Naive thymus-derived CD8-positive, alpha-beta T cell (primary cell): Measurements from ENCODE around the gene JAKMIP1. TPM values are rescaled to one million over a fixed set of nuclear protein-coding genes. Genes with fewer than 3 reads are reported as not detected.
A peak's percentile ranks its signal among the peaks of the same experiment; 100 is the strongest.
"Not testable (repeated sequence)": the region's sequence is repeated elsewhere in the genome, so short reads cannot be mapped to it uniquely, and the experiment has no call there.

Experiments
- ATAC-seq, 2 donors: fragments of 150-1000 bp; cut with Tn5 transposase in 1 of 2; sonication (Bioruptor Pico), chemical (Tn5 transposase) in 1 of 2; 1 replicate in 1 of 2; 2 replicates in 1 of 2; pipeline ENCODE4 v1.10.0; 2021; ENCODE audit warnings: mild to moderate bottlenecking in 2 of 2, moderate library complexity in 2 of 2
- POLR2A ChIA-PET: fragments of 350-600 bp; sonication (Branson Sonifier 250); formaldehyde crosslinking; loops from one replicate; lab custom pipeline; 2021; ENCODE audit warnings: antibody characterized with exemption; lab: Charles Lee
- DNase-seq, 10 donors: peaks; one replicate each; pipeline versions ENCODE4 v3.0.0 to v3.0.0-alpha.2; 2020 to 2022
- H3K27ac Mint-ChIP-seq, 10 donors: one replicate each; pipeline ENCODE4 v1.8.0; 2020 to 2022; ENCODE audit warnings: mild to moderate bottlenecking in 10 of 10, mixed read lengths in 10 of 10, moderate library complexity in 4 of 10, inconsistent platforms in 1 of 10
- H3K27me3 Mint-ChIP-seq, 5 donors: one replicate each; pipeline ENCODE4 v1.8.0; 2021 to 2022; ENCODE audit warnings: mixed read lengths in 5 of 5
- H3K36me3 Mint-ChIP-seq, 3 donors: one replicate each; pipeline ENCODE4 v1.8.0; 2020 to 2022; ENCODE audit warnings: mixed read lengths in 3 of 3, mild to moderate bottlenecking in 2 of 3, inconsistent platforms in 1 of 3
- H3K4me1 Mint-ChIP-seq, 4 donors: one replicate each; pipeline ENCODE4 v1.8.0; 2021 to 2022; ENCODE audit warnings: mixed read lengths in 4 of 4
- H3K4me3 Mint-ChIP-seq, 10 donors: one replicate each; pipeline ENCODE4 v1.8.0; 2020 to 2022; ENCODE audit warnings: mild to moderate bottlenecking in 10 of 10, mixed read lengths in 10 of 10, moderate library complexity in 6 of 10, inconsistent platforms in 1 of 10
- H3K9me3 Mint-ChIP-seq, 9 donors: one replicate each; pipeline ENCODE4 v1.8.0; 2020 to 2022; ENCODE audit warnings: mixed read lengths in 9 of 9, mild to moderate bottlenecking in 3 of 9, inconsistent platforms in 1 of 9, moderate library complexity in 1 of 9
- polyA plus RNA-seq, 3 donors: library from polyadenylated mRNA; unstranded; fragments of 300-500 nt; fragmentation: Illumina TruSeq; gene quantifications; one replicate each; pipeline ENCODE4 v1.2.3, GENCODE V29; 2021
- total RNA-seq, 8 experiments: library from RNA in 2 of 8; stranded (reverse) in 2 of 8; gene quantifications; one replicate each; pipeline ENCODE4 v1.2.3 and lab custom pipeline; 2021 to 2026

JAKMIP1 gene
- total and polyA plus RNA-seq, 5 experiments from 2014 or later, result 0.15 to 9.6 (median 0.53) TPM; not detected in 1

- ATAC-seq (no peak), DNase-seq (no peak)
- Mint-ChIP-seq H3K9me3 (peaks cover 0 to 1% (median 0%) of the 10 kb centered on the region in 9 donors), H3K36me3 (peaks cover 0 to 4% (median 0%) of the 10 kb centered on the region in 3 donors), H3K27me3 (peaks cover 14 to 38% (median 29%) of the 10 kb centered on the region in 5 donors), H3K4me3 (no peak overlapping the region), H3K27ac (no peak overlapping the region), H3K4me1 (peaks cover 0 to 2% (median 0%) of the 10 kb centered on the region in 4 donors)
- POLR2A ChIA-PET, result no interaction called here
Observed at GRCh38 chr4:6005175-6005574, 195.2 kb downstream of the JAKMIP1 start.

- H3K27me3 Mint-ChIP-seq, result peaks cover 9 to 34% (median 20%) of the 10 kb centered on the region in 5 donors
- H3K9me3 Mint-ChIP-seq, H3K27ac Mint-ChIP-seq, H3K36me3 Mint-ChIP-seq, DNase-seq, ATAC-seq, H3K4me1 Mint-ChIP-seq, H3K4me3 Mint-ChIP-seq, POLR2A ChIA-PET: not testable (repeated sequence)
Observed at GRCh38 chr4:6003485-6003884, 196.9 kb downstream of the JAKMIP1 start.

GRCh38 chr4:6002926-6003325 is 197.4 kb downstream of the JAKMIP1 start:
- Mint-ChIP-seq H3K27me3 (peaks cover 9 to 36% (median 18%) of the 10 kb centered on the region in 5 donors), H3K4me1 (no peaks in the 10 kb centered on the region), H3K4me3 (no peak overlapping the region), H3K27ac (no peak overlapping the region), H3K36me3 (peaks cover 0 to 4% (median 0%) of the 10 kb centered on the region in 3 donors), H3K9me3 (peaks cover 0 to 1% (median 0%) of the 10 kb centered on the region in 9 donors)
- POLR2A ChIA-PET, result no interaction called here
- DNase-seq, result no peak
- no peak for ATAC-seq

GRCh38 chr4:6002492-6002833 is 197.9 kb downstream of the JAKMIP1 start:
- no peak overlapping the region for H3K27ac Mint-ChIP-seq
- H3K4me3 Mint-ChIP-seq, result no peak overlapping the region
- POLR2A ChIA-PET, result no interaction called here
- H3K27me3 Mint-ChIP-seq, result peaks cover 8 to 33% (median 19%) of the 10 kb centered on the region in 5 donors
- ATAC-seq (no peak), DNase-seq (no peak)
- H3K4me1 Mint-ChIP-seq, result no peaks in the 10 kb centered on the region
- peaks cover 0 to 1% (median 0%) of the 10 kb centered on the region in 9 donors for H3K9me3 Mint-ChIP-seq
- peaks cover 0 to 3% (median 0%) of the 10 kb centered on the region in 3 donors for H3K36me3 Mint-ChIP-seq

- Mint-ChIP-seq H3K4me3 (no peak overlapping the region), H3K27ac (no peak overlapping the region), H3K9me3 (peaks cover 0 to 1% (median 0%) of the 10 kb centered on the region in 9 donors), H3K4me1 (no peaks in the 10 kb centered on the region), H3K27me3 (peaks cover 5 to 30% (median 16%) of the 10 kb centered on the region in 5 donors), H3K36me3 (peaks cover 0 to 2% (median 0%) of the 10 kb centered on the region in 3 donors)
- DNase-seq (no peak), ATAC-seq (no peak)
- POLR2A ChIA-PET, result no interaction called here
Observed at GRCh38 chr4:6001680-6002491, 198.5 kb downstream of the JAKMIP1 start.

- H3K4me3 Mint-ChIP-seq, result no peak overlapping the region
- DNase-seq, result no peak
- no peak overlapping the region for H3K27ac Mint-ChIP-seq
- peaks cover 0 to 1% (median 0%) of the 10 kb centered on the region in 9 donors for H3K9me3 Mint-ChIP-seq
- no peak for ATAC-seq
- H3K27me3 Mint-ChIP-seq, result peaks cover 8 to 37% (median 21%) of the 10 kb centered on the region in 5 donors
- POLR2A ChIA-PET, result no interaction called here
- H3K36me3 Mint-ChIP-seq, result peaks cover 0 to 2% (median 0%) of the 10 kb centered on the region in 3 donors
- no peaks in the 10 kb centered on the region for H3K4me1 Mint-ChIP-seq
Observed at GRCh38 chr4:5999830-6000365, 200.5 kb downstream of the JAKMIP1 start.

- no peak overlapping the region for H3K4me3 Mint-ChIP-seq
- H3K27ac Mint-ChIP-seq, result peak overlapping the region in 1 of 10 donors; percentile 20
- H3K27me3 Mint-ChIP-seq, result peaks cover 8 to 37% (median 21%) of the 10 kb centered on the region in 5 donors
- peaks cover 0 to 1% (median 0%) of the 10 kb centered on the region in 9 donors for H3K9me3 Mint-ChIP-seq
- no peak for ATAC-seq
- POLR2A ChIA-PET, result no interaction called here
- peaks cover 0 to 2% (median 0%) of the 10 kb centered on the region in 3 donors for H3K36me3 Mint-ChIP-seq
- DNase-seq, result no peak
- H3K4me1 Mint-ChIP-seq, result no peaks in the 10 kb centered on the region
Observed at GRCh38 chr4:5999356-5999755, 201.0 kb downstream of the JAKMIP1 start.

GRCh38 chr4:5998333-5998936 is 201.9 kb downstream of the JAKMIP1 start:
- ATAC-seq, result no peak
- POLR2A ChIA-PET, result no interaction called here
- Mint-ChIP-seq H3K27me3 (peaks cover 8 to 37% (median 21%) of the 10 kb centered on the region in 5 donors), H3K4me3 (no peak overlapping the region), H3K36me3 (peaks cover 0 to 2% (median 0%) of the 10 kb centered on the region in 3 donors), H3K27ac (peak overlapping the region in 2 of 10 donors; percentile 5 to 19), H3K9me3 (peaks cover 0 to 1% (median 0%) of the 10 kb centered on the region in 9 donors), H3K4me1 (no peaks in the 10 kb centered on the region)
- DNase-seq, result peak in 6 of 10 donors; percentile 10 to 28 (median 20)

GRCh38 chr4:5996641-5997040 is 203.7 kb downstream of the JAKMIP1 start:
- Mint-ChIP-seq H3K27ac (peak overlapping the region in 1 of 10 donors; percentile 30), H3K9me3 (no peaks in the 10 kb centered on the region), H3K4me1 (no peaks in the 10 kb centered on the region), H3K27me3 (peaks cover 8 to 48% (median 24%) of the 10 kb centered on the region in 5 donors), H3K36me3 (peaks cover 0 to 2% (median 0%) of the 10 kb centered on the region in 3 donors), H3K4me3 (no peak overlapping the region)
- ATAC-seq, result no peak
- POLR2A ChIA-PET, result no interaction called here
- no peak for DNase-seq

GRCh38 chr4:5995901-5996623 is 204.3 kb downstream of the JAKMIP1 start:
- Mint-ChIP-seq H3K4me1 (no peaks in the 10 kb centered on the region), H3K9me3 (no peaks in the 10 kb centered on the region), H3K27me3 (peaks cover 8 to 54% (median 24%) of the 10 kb centered on the region in 5 donors), H3K4me3 (no peak overlapping the region), H3K36me3 (peaks cover 0 to 2% (median 0%) of the 10 kb centered on the region in 3 donors), H3K27ac (peak overlapping the region in 1 of 10 donors; percentile 21)
- no peak for ATAC-seq
- POLR2A ChIA-PET, result no interaction called here
- no peak for DNase-seq

GRCh38 chr4:5993876-5994811 is 206.2 kb downstream of the JAKMIP1 start:
- H3K9me3 Mint-ChIP-seq, result no peaks in the 10 kb centered on the region
- no peaks in the 10 kb centered on the region for H3K36me3 Mint-ChIP-seq
- peaks cover 0 to 2% (median 0%) of the 10 kb centered on the region in 4 donors for H3K4me1 Mint-ChIP-seq
- DNase-seq (no peak), ATAC-seq (no peak)
- POLR2A ChIA-PET, result no interaction called here
- peaks cover 3 to 54% (median 23%) of the 10 kb centered on the region in 5 donors for H3K27me3 Mint-ChIP-seq
- H3K4me3 Mint-ChIP-seq, result no peak overlapping the region
- no peak overlapping the region for H3K27ac Mint-ChIP-seq
